Fibroblast of mammary gland (primary cell): ENCODE data around the gene DCC.

Experiments used
- DNase-seq: peaks from one replicate; pipeline ENCODE4 v3.0.0-alpha.2; 2010; ENCODE audit warnings: low read depth
- H3K4me3 ChIP-seq: 2 replicates; pipeline ENCODE4 v1.5.1; 2011; ENCODE audit warnings: low read depth, mild to moderate bottlenecking, low read length, moderate library complexity; ENCODE audit not compliant: control insufficient read depth
- CTCF ChIP-seq: conservative IDR thresholded peaks from 2 replicates; pipeline ENCODE4 v1.5.1; 2011; ENCODE audit warnings: low read depth, low read length, inconsistent platforms; ENCODE audit not compliant: control insufficient read depth, insufficient read depth

The DCC gene

GRCh38 chr18:53040286-53040685 lies 700.3 kb downstream of the DCC start:
- H3K4me3 ChIP-seq = no peak overlapping the region
- no peak for TF ChIP-seq CTCF
- DNase-seq = no peak

- no peak for DNase-seq
- H3K4me3 ChIP-seq = no peak overlapping the region
- TF ChIP-seq CTCF = no peak
Measured at GRCh38 chr18:53056064-53056463, 716.1 kb downstream of the DCC start.

GRCh38 chr18:53070788-53071187 lies 730.8 kb downstream of the DCC start:
- no peak for DNase-seq
- no peak for TF ChIP-seq CTCF
- H3K4me3 ChIP-seq = no peak overlapping the region

GRCh38 chr18:53080687-53081086 lies 740.7 kb downstream of the DCC start:
- no peak for DNase-seq
- no peak overlapping the region for H3K4me3 ChIP-seq
- TF ChIP-seq CTCF = no peak

- no peak for DNase-seq
- no peak overlapping the region for H3K4me3 ChIP-seq
- no peak for TF ChIP-seq CTCF
Measured at GRCh38 chr18:53093636-53094035, 753.6 kb downstream of the DCC start.

- no peak for TF ChIP-seq CTCF
- no peak overlapping the region for H3K4me3 ChIP-seq
- DNase-seq = no peak
Measured at GRCh38 chr18:53101536-53102105, 761.6 kb downstream of the DCC start.

- TF ChIP-seq CTCF = no peak
- no peak overlapping the region for H3K4me3 ChIP-seq
- no peak for DNase-seq
Measured at GRCh38 chr18:53114441-53114840, 774.4 kb downstream of the DCC start.
